ENCODE data around the gene SHBG. TPM values are rescaled to one million over a fixed set of nuclear protein-coding genes. Genes with fewer than 3 reads are reported as not detected.

Gene SHBG
- total and polyA plus RNA-seq, 10 of the 15 experiments (the other 5 are each of a cell fraction or from before 2014, with no cell fraction given), result not detected

GRCh38 chr17:7614425-7615264 lies 15.3 kb upstream of the SHBG start, which contains the start of gene FXR2 (continued):
- TF ChIP-seq PBX3 (IDR thresholded peaks at IDR 0.05; ENCODE audit: insufficient replicate concordance, low read depth, low read length), result no peak
- peak; percentile 82 for TF ChIP-seq NRF1 (conservative IDR thresholded peaks at IDR 0.05; ENCODE audit: low read depth, low read length)
- TF ChIP-seq ATF7 (IDR thresholded peaks at IDR 0.05; ENCODE audit: low read depth), result no peak
- no peak for TF ChIP-seq BCL3 (IDR thresholded peaks at IDR 0.05; ENCODE audit: borderline replicate concordance, insufficient read depth, low read depth, low read length, poor library complexity, severe bottlenecking)
- TF ChIP-seq RELB (IDR thresholded peaks at IDR 0.05; ENCODE audit: low read depth), result no peak; the same call in 1 of the 2 replicates
- TF ChIP-seq TARDBP (IDR thresholded peaks at IDR 0.05; ENCODE audit: borderline replicate concordance), result no peak
- no peak for TF ChIP-seq CHD1 (IDR thresholded peaks at IDR 0.05; ENCODE audit: low read depth, low read length)
- TF ChIP-seq NFYA (IDR thresholded peaks at IDR 0.05; ENCODE audit: borderline replicate concordance, low read depth, low read length), result no peak
- TF ChIP-seq SMARCA5 (IDR thresholded peaks at IDR 0.05), result peak; percentile 92; the same call in 1 of the 2 replicates
- TF ChIP-seq ZBTB11 (CRISPR knock-in tag; IDR thresholded peaks at IDR 0.05), result no peak
- TF ChIP-seq PKNOX1 (IDR thresholded peaks at IDR 0.05), result peak; percentile 73; the same call in 1 of the 2 replicates
- TF ChIP-seq RUNX3 (IDR thresholded peaks at IDR 0.05; ENCODE audit: low read length), result no peak
- no peak for TF ChIP-seq SMC3 (IDR thresholded peaks at IDR 0.05; ENCODE audit: borderline replicate concordance, low read length)
- TF ChIP-seq CTCF (IDR thresholded peaks at IDR 0.05 in 2 of 3, conservative IDR thresholded peaks at IDR 0.05 in 1 of 3; ENCODE audit: control insufficient read depth in 2 of 3, extremely low read depth in 1 of 3, insufficient read depth in 1 of 3, low read depth in 3 of 3, low read length in 3 of 3), result peak; percentile 63 to 97 (median 70); a peak in 5 of 6 replicates
- TF ChIP-seq MLLT1 (IDR thresholded peaks at IDR 0.05), result no peak
